GM23338 (cell line): ENCODE results near the gene F7.

ENCODE experiments used
- CTCF ChIP-seq, 2 experiments: fragments of 200-600 bp in 1 of 2; sonication (generic) in 1 of 2; conservative IDR thresholded peaks; 2 replicates each; pipeline versions ENCODE4 v1.5.1 to v1.6.1; 2016 to 2017; ENCODE audit warnings: antibody characterized with exemption in 2 of 2, low read depth in 2 of 2, mild to moderate bottlenecking in 2 of 2, moderate library complexity in 1 of 2
- ETS1 ChIP-seq: IDR thresholded peaks from 2 replicates; pipeline ENCODE4 v1.6.1; 2016; ENCODE audit warnings: antibody characterized with exemption
- EZH2 ChIP-seq: fragments of 200-600 bp; sonication (generic); IDR thresholded peaks from one replicate; pipeline ENCODE4 v1.8.0; 2017; ENCODE audit warnings: antibody characterized with exemption, mild to moderate bottlenecking, low read depth; ENCODE audit not compliant: unreplicated experiment
- JUNB ChIP-seq: IDR thresholded peaks from one replicate; pipeline ENCODE4 v1.6.1; 2016; ENCODE audit warnings: antibody characterized with exemption; ENCODE audit not compliant: unreplicated experiment
- NANOG ChIP-seq: IDR thresholded peaks from 2 replicates; pipeline ENCODE4 v1.6.1; 2016; ENCODE audit warnings: antibody characterized with exemption, borderline replicate concordance
- POLR2AphosphoS5 ChIP-seq: IDR thresholded peaks from 2 replicates; pipeline ENCODE4 v1.6.1; 2016; ENCODE audit warnings: antibody characterized with exemption, low read depth
- ZNF331 ChIP-seq: fragments of 250-450 bp; sonication (Bioruptor Pico); IDR thresholded peaks from 2 replicates; pipeline ENCODE4 v1.5.0; 2020; ENCODE audit warnings: low read depth, mild to moderate bottlenecking, moderate library complexity
- ZNF462 ChIP-seq: fragments of 250-450 bp; sonication (Bioruptor Pico); IDR thresholded peaks from 2 replicates; pipeline ENCODE4 v1.5.0; 2020; ENCODE audit warnings: mild to moderate bottlenecking, moderate library complexity

- no peak for TF ChIP-seq CTCF (conservative IDR thresholded peaks at IDR 0.05; ENCODE audit: low read depth in 2 of 2)
- TF ChIP-seq NANOG: no peak
- TF ChIP-seq EZH2: no peak
- TF ChIP-seq JUNB: no peak
- no peak for TF ChIP-seq ZNF331
- no peak for TF ChIP-seq ZNF462 (CRISPR knock-in tag)
- TF ChIP-seq POLR2AphosphoS5: no peak
- no peak for TF ChIP-seq ETS1
These were observed 14.8 kb upstream of the F7 start for GRCh38 chr13:113090806-113091205.
